Upper lobe of right lung (tissue), 1 donor: ENCODE data around the gene C16orf74. TPM values are rescaled to one million over a fixed set of nuclear protein-coding genes. Genes with fewer than 3 reads are reported as not detected.

Experiments used
- ATAC-seq: fragments of 200-7000 bp; cut with Tn5 transposase; one replicate; pipeline ENCODE4 v1.9.1; 2020; ENCODE audit warnings: mild to moderate bottlenecking, moderate library complexity
- DNase-seq: peaks from one replicate; pipeline ENCODE4 v3.0.0-alpha.2; 2020
- H3K27ac ChIP-seq: fragments of 200-600 bp; one replicate; pipeline ENCODE4 v1.8.0; 2022
- H3K27me3 ChIP-seq: fragments of 200-600 bp; one replicate; pipeline ENCODE4 v1.8.0; 2022; ENCODE audit warnings: mild to moderate bottlenecking
- H3K36me3 ChIP-seq: fragments of 200-600 bp; one replicate; pipeline ENCODE4 v1.8.0; 2022
- H3K4me1 ChIP-seq: fragments of 200-600 bp; one replicate; pipeline ENCODE4 v1.8.0; 2022
- H3K4me3 ChIP-seq: fragments of 200-600 bp; one replicate; pipeline ENCODE4 v1.8.0; 2022; ENCODE audit warnings: mild to moderate bottlenecking
- H3K9me3 ChIP-seq: fragments of 200-600 bp; one replicate; pipeline ENCODE4 v1.8.0; 2022
- CTCF ChIP-seq: fragments of 200-600 bp; IDR thresholded peaks from one replicate; pipeline ENCODE4 v1.8.0; 2022; ENCODE audit warnings: antibody characterized with exemption
- intact Hi-C: fragments of 100-400 bp; cut with DNase I; formaldehyde crosslinking; loops from one replicate; pipeline ENCODE4 v1.11.0; 2022
- total RNA-seq: library from RNA; stranded (reverse); fragmentation: NEBNext Ultra II Directional; extraction: Animal tissue kit (Norgen Biotek cat#: 25700); gene quantifications from one replicate; pipeline ENCODE4 v1.2.1, GENCODE V29; 2021
- donor health status: DM: no; HTN: yes; CAD: no; lungs with severe emphysema.

C16orf74 gene
- total RNA-seq, 1 donor from 2014 or later = 2.7 TPM

GRCh38 chr16:85718682-85719081 is 32.2 kb downstream of the C16orf74 start:
- ATAC-seq (no peak), DNase-seq (no peak)
- no peaks in the 10 kb centered on the region for H3K27me3 ChIP-seq
- peak; percentile 44 for TF ChIP-seq CTCF
- H3K4me3 ChIP-seq = no peak overlapping the region
- H3K9me3 ChIP-seq = no peaks in the 10 kb centered on the region
- peaks cover 3% of the 10 kb centered on the region for H3K4me1 ChIP-seq
- intact Hi-C loops = no loop called here
- H3K27ac ChIP-seq = no peak overlapping the region
- H3K36me3 ChIP-seq = no peaks in the 10 kb centered on the region

DNA sequence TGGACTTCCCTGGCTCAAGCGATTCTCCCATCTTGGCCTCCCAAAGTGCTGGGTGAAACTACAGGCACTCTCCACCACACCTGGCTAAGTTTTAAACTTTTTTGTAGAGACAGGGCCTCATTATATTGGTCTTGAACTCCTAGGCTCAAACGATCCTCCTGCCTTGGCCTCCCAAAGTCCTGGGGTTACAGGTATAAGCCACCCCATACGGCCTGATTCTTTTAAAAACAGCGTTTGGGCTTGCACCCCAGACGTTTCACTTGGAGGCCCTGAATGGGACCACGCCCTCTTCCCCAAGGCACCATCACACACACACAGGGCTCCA is 32.8 kb downstream of the C16orf74 start:
- no peaks in the 10 kb centered on the region for H3K9me3 ChIP-seq
- intact Hi-C loops = no loop called here
- no peaks in the 10 kb centered on the region for H3K36me3 ChIP-seq
- TF ChIP-seq CTCF = no peak
- no peaks in the 10 kb centered on the region for H3K27me3 ChIP-seq
- H3K4me1 ChIP-seq = peaks cover 3% of the 10 kb centered on the region
- ATAC-seq = no peak
- no peak overlapping the region for H3K27ac ChIP-seq
- H3K4me3 ChIP-seq = no peak overlapping the region
- no peak for DNase-seq

- intact Hi-C loops = no loop called here
- Histone ChIP-seq H3K36me3 (no peaks in the 10 kb centered on the region), H3K27me3 (no peaks in the 10 kb centered on the region), H3K9me3 (no peaks in the 10 kb centered on the region), H3K27ac (no peak overlapping the region), H3K4me3 (no peak overlapping the region), H3K4me1 (peaks cover 3% of the 10 kb centered on the region)
- ATAC-seq (peak; percentile 80), DNase-seq (peak; percentile 80)
- TF ChIP-seq CTCF = peak; percentile 73
Measured at GRCh38 chr16:85717393-85718152, 33.3 kb downstream of the C16orf74 start.

GRCh38 chr16:85716680-85717038 is 34.2 kb downstream of the C16orf74 start:
- no peaks in the 10 kb centered on the region for H3K36me3 ChIP-seq
- no peaks in the 10 kb centered on the region for H3K9me3 ChIP-seq
- no peak for ATAC-seq
- DNase-seq = no peak
- no peak for TF ChIP-seq CTCF
- no peak overlapping the region for H3K27ac ChIP-seq
- no peaks in the 10 kb centered on the region for H3K27me3 ChIP-seq
- peaks cover 3% of the 10 kb centered on the region for H3K4me1 ChIP-seq
- intact Hi-C loops = no loop called here
- no peak overlapping the region for H3K4me3 ChIP-seq

DNA sequence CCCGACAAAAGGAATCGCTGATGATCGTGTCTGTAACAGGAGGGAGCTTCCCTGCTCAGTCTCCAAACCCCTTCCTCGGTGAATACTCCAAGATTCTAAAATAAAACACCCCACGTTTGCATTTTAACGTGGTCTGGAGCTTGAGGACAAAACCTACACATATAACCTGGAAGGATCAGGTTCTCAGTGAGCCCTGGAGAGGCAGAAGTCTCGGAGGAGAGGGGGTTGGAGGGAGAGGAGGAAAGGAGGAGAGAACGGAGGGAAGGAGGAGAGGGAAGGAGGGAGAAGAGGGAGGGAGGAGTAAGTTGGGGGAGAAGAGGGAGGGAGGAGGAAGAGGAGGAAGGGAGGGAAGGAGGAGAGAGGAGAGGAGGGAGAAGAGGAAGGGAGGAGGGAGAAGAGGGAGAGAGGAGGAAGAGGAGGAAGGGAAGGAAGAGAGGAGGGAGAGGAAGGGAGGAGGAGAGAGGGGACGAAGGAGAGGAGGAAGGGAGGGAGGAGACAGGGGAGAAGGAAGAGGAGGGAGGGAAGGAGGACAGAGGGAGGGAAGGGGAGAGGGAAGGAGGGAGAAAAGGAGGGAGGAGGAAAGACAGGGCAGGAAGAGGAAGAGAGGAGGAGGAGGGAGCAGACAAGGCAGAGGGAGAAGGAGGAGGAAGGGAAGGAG is 34.7 kb downstream of the C16orf74 start:
- intact Hi-C loops = no loop called here
- no peak for TF ChIP-seq CTCF
- Histone ChIP-seq H3K4me3 (no peak overlapping the region), H3K27ac (no peak overlapping the region), H3K9me3 (no peaks in the 10 kb centered on the region), H3K36me3 (no peaks in the 10 kb centered on the region), H3K4me1 (peaks cover 3% of the 10 kb centered on the region), H3K27me3 (no peaks in the 10 kb centered on the region)
- DNase-seq = no peak
- ATAC-seq = no peak
